CD4-positive, alpha-beta T cell treated with Interleukin-2 at 100 ng/mL for 4 hours (primary cell): ENCODE measurements around the gene TJP1.
"Not testable (repeated sequence)": the region's sequence is repeated elsewhere in the genome, so short reads cannot be mapped to it uniquely, and the experiment has no call there.

Source experiments
- DNase-seq: peaks from one replicate; pipeline ENCODE4 v3.0.0-alpha.2; 2020; ENCODE audit warnings: low spot score

TJP1 gene

GRCh38 chr15:29838352-29839010 is 16.2 kb upstream of the TJP1 start:
- no peak for DNase-seq

DNA sequence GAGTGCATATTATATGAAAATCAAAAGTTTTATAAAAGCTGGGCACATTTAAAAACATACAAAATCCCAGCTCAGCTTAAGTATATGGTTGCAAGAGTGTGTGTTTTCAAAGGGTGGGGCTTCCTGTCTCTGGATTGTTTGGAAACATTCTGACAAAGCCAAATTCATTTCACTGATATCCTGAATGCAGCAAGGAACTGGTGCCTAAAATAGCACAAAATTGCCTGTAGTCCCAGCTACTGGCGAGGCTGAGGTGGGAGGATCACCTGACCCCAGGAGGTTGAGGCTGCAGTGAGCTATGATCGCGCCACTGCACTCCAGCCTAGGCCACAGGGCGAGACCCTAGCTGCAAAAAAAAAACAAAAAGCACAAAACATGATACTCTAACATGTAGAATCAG is 13.0 kb upstream of the TJP1 start:
- no peak for DNase-seq

GRCh38 chr15:29832709-29833108 is 10.4 kb upstream of the TJP1 start:
- no peak for DNase-seq

DNA sequence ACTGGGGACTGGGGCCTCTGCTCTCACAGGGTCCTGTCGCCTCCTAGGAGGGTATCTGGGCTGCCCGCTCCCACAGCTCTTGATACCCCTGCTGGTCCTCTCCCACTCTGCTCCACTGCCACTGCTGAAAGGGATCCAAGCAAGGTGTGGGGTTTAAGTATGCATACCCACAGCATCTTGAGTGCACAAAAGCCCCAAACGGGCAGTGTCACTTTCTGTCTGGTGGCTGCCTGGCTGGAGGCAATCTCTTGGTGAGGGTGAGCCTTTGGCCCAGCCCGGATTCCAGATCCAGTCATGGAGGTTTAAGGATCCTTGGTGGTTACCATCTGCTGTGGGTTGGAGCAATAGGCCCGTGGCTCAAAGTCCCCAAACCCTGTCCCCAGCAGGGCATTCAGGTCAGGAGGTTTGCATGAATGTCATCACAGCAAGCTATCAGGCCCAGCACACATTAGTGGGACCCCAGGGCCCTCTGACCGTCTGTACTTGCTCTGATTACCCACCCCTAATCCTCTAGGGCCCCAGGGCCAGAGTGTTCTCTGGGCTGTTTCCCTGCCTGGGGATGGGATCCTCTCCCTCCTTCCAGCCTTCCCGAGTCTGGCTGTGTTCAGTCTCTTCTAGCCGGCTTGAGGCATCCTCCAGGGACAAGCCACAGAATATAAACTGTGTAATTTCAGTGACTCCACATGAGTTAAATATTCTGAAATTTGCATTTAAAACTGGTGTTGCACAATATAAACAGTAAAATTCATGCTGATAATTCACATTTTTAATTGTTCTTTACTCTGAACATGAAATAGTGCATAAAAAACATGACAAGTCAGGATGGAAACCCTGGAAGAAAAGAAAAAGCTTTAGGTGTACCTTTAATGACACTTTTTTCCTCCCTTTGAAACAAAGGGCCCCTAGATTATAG is 4.9 kb upstream of the TJP1 start:
- no peak for DNase-seq

DNA sequence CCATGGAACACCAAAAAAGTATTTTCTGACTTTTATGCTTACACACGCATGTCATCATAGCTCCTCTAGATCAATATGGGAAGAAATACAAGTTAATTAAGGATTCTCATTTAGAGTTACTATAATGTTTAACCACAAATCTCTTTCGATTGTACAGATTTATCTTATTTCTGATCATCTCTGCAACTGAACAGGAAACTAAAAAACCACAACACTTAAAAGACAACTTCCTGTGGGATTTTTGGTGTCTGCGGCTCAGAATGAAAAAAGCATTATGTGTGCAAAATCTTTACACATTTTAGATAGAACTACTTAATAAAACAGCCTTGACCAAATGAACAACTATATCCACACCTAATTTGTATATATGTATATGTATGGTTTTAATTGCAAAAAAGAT is 3.0 kb upstream of the TJP1 start:
- peak; percentile 29 for DNase-seq

GRCh38 chr15:29822684-29823459 is 604 bp upstream of the TJP1 start:
- DNase-seq, result no peak

DNA sequence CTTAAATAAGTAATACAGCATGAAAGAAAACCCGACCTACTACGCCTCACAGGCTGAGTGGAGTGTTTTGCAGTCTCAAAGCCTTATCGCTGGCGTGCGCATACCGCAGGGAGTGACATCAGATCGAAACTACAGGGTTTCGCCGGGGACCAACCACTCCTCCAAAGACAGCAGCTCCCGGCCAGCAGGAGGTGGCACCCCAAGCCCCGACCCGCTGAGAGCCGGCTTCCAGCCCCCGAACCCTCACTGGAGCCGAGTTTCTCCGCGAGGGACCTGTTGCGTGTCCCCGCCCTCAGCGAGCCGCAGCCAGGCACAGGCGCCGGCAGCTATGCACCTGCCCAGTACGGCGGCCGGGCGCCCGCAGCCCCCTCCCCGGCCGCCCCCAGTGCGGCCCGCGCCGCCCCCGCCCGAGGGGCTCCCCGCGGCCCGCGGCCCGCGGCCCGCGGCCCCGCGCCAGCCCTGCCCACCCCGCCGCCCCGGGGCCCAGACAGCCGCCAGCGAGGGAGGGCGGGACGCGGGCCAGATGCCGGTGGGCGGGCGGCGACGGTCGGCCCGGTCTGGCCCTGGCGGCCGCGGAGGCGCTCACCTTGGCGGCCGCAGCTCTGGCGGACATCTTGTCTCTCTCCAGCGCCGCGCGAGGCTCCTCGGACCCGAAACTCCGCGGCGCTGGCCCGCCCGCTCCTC is 710 bp downstream of the TJP1 start:
- DNase-seq, result no peak

DNA sequence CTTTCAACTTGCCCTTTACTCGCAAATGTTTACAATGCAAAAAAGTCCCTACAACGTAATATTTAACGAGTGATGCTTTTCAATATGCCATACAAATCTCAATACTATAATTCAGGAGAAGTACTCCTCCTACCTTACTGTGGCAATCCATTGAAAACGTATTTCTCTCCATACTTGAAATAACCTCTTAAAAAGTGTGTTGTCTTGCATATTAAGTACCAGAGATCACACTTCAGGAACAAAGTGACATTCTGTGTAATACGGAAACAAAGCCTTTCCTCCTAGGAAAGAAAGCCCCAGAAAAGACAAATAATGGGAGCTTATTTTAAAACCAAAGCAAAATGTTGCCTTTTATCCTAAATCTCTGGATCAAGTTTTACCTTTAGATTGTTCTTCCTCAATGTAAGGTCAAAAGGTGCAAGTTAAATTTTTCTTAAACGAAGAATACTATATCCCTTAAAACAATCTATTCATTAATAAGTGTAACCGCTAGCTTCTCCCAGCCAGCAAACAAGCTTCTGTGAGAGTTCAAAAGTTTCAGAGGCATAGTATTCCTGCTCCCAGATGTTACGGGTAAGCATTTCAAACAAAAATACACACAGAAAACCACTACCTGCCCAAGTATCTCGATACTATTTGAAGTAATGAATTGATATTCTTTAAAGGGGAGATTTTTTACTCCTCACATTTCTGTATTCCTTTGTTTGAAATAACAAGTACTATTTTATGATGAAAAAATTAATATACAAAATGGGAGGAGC is 1.7 kb downstream of the TJP1 start:
- DNase-seq, result no peak

- DNase-seq, result no peak
Measured at GRCh38 chr15:29819979-29820378, 2.3 kb downstream of the TJP1 start.

DNA sequence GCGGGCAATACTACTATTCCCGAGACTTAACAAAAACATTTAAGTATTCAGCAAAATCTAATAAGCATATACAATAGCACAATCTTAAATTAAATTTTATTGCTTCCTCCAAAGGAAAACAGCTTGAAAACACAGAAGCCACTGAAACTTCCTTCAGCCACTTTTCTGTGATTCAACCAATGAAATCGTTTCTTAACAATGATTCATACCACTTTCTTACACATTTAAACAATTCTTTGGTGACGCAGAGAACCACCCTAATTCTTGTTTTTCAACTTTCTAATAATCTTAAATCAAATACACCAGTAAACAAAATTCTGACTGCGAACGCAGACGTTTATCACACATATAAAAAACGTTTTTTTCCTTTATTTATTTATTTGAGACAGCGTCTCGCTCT is 4.1 kb downstream of the TJP1 start:
- no peak for DNase-seq

DNA sequence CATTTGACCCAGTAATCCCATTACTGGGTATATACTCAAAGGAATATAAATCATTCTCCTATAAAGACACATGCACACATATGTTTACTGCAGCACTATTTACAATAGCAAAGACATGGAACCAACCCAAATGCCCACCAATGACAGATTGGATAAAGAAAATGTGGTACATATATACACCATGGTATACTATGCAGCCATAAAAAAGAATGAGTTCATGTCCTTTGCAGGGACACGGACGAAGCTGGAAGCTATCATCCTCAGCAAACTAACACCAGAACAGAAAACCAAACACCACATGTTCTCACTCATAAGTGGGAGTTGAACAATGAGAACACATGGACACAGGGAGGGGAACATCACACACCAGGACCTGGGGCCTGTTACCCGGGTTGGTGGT is 4.8 kb downstream of the TJP1 start:
- DNase-seq, result not testable (repeated sequence)

DNA sequence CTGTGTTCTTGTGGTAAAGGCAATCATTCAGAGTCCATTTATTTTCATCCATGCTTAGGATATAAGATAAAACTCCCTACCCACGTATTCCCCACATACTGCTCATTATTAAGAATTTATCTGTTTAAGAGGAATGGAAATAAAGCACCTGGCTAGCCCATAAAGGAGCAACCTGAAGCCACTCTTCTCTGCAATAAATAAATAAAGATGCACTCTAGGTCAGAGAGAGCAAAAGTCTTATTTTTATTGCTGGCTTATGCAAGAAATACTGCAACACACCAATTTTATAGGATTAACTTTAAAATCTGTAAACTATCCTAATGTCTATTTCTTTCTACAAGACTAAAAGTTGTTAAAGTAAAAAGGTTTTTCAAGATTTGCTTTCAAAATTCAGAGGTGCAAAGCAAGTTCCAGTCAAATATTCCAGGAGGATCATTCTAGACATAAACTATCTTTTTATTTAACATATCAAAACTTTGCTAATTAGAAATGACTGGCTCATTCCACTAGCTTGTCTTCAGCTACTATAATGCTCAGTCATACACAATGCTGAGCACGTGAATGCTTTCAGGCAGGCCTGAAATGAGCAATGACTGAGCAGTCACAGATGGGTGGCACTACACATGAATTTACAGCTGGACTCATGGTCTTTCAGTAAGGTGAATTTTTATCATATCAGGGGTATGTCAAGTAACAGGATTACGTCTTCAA is 7.1 kb downstream of the TJP1 start:
- DNase-seq, result no peak

DNA sequence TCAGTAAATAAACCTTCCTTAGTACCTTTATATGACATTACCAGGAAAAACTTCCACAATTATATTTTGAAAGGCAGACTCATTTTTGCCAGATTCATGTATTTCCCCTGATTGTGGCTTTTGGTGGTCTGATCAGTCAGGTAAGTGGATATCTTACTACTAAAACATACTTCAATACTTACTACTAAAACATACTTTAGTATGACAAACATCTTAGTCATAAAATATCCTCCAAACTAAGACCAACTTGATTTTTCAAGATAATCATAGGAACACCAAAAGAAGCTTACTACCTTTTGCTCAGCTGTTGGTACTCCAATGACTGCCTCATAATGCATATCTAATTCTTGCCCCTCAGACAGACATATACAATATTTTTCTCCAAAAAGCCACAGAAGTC is 9.3 kb downstream of the TJP1 start:
- DNase-seq, result no peak

GRCh38 chr15:29812384-29812694 is 9.9 kb downstream of the TJP1 start:
- DNase-seq, result no peak

- DNase-seq, result no peak
Measured at GRCh38 chr15:29811691-29812383, 10.4 kb downstream of the TJP1 start.

- DNase-seq, result no peak
Measured at GRCh38 chr15:29805708-29806104, 16.6 kb downstream of the TJP1 start.

- no peak for DNase-seq
Measured at GRCh38 chr15:29805043-29805707, 17.1 kb downstream of the TJP1 start.

GRCh38 chr15:29802411-29802810 is 19.9 kb downstream of the TJP1 start:
- DNase-seq, result no peak

DNA sequence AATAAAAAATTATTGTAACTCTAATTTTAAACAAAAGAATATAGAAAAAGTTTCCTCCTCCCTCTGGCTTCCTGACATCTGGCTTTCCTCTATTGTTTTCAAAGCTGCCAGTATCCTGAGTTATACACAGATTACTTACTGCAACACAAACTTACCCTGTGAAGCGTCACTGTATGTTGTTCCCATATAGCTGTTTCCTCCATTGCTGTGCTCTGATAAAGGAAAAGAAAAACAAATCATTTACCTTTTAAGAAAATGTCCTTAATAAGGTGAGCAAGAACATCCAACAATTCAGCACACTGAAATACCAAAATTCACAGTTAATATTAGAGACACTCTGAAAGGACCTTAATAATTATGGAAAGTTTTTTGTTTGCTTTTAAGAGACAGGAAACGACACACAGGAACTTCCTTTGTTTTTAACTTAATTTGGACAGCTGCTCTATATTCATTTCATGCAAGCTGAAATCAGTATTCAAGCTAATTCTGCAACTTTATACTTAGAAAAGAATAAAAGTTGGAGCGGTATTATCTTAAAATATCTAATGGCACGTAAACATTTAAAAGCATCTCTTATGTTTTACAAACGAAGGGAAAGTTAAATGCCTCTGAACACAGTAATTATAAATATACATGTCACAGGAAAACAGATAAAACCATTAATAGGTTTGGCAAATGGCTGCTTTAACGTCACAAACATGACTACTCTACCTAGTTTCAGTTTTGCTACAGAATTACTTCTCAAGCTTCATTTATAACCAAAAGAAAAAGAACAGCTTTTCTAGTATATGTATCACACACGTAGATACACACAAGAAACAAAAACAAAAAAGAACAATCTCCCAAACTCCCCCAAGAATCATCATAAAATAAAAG is 21.5 kb downstream of the TJP1 start:
- DNase-seq, result no peak
